ENCODE measurements around the gene FAM98A.
A peak's percentile ranks its signal among the peaks of the same experiment; 100 is the strongest.

The FAM98A gene

DNA sequence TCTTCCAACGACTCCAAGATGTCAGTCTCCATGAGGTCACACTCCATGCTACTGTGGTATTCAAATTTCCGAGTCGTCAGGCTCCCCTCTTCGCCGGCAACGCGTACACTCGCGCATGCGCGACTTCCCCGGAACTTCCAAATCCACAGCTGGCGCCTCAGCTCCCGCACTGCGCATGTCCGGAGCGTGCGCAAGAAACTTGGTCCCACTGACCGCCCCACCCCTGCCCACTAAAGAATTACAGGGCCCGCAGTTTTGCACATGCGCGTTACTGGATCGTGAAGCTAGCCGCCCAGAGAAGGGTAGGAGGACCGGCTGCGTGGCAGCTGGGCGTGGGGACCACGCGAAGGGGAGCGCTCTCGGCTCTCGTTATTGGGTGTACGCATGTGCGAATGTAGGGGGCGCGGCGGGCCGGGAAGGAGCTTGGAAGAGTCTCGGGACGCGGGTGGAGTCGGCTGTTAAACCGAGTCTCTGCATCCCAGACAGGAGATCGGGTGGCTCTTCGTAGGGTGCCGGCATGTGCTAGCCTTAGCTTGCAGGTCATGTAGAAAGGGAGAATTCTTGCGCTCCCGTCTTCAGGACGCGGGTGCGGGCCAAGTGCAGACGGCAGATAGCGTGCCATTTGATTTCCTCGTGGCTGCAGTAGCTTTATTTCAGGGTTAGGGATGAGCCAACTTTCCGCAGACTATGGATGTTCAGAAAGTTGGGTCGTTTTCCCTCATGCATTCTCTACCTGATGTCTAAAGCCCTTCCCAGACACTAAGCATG lies at the start of gene FAM98A:
Gene FAM98A (minus strand): TSS at position 125 of the 768 bp plus-strand sequence. CDS start 78 bp downstream, at position 47.
- peak; percentile 99 for DNase-seq (ENCODE audit: low read depth)

DNA sequence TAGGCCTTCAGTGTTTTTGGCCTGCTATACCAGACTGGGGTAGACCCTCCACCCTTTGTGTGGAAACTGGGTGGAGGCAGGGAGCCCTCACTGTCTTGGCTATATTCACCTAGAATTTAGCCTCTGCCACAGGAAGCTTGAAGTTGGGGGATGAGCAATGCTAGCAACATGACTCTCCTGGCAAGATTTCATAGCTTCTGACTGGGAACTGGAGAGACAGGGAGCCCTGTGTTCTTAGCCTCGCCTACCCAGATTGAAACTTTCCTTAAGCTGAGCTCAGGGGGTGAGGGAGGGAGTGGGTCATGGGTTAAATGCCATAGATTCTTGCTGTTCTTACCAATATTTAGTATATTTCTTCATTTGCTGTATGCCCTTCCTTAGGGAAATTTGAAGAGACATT lies 46.8 kb upstream of the FAM98A start:
- DNase-seq (ENCODE audit: low read depth): no peak

DNA sequence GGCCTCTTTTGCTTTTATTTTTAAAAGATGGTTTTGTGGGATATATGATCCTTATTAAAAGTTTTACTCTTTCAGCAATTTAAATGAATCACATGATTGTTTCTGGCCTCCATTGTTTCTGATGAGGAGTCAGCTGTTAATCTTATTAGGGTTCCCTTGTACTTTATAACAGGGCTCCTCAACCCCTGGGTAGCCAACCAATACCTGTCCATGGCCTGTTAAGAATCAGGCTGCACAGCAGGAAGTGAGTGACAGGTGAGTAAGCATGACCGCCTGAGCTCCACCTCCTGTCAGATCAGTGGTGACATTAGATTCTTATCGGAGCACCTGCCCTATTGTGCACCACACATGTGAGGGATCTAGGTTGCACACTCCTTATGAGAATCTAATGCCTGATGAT lies 45.1 kb upstream of the FAM98A start:
- no peak for DNase-seq (ENCODE audit: low read depth)

DNA sequence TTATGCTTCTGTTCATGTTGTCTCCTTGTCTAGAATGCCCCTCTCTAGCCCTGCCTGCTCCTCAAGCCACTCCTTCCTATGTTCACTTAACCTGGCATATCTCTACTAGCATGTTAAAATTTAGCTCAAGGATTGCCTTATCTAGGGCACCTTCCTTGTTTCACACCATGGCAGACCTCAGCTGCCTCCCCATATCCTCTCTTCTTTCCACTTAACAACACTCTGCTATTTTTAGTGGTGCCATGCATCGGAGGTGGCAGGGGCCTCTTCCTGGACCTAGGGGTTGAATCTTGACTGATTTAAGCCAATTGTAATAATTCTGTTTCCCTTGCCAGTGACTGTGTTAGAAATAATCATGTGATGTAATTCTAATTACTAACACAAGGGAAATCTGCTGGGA lies 36.9 kb upstream of the FAM98A start:
- no peak for DNase-seq (ENCODE audit: low read depth)

DNA sequence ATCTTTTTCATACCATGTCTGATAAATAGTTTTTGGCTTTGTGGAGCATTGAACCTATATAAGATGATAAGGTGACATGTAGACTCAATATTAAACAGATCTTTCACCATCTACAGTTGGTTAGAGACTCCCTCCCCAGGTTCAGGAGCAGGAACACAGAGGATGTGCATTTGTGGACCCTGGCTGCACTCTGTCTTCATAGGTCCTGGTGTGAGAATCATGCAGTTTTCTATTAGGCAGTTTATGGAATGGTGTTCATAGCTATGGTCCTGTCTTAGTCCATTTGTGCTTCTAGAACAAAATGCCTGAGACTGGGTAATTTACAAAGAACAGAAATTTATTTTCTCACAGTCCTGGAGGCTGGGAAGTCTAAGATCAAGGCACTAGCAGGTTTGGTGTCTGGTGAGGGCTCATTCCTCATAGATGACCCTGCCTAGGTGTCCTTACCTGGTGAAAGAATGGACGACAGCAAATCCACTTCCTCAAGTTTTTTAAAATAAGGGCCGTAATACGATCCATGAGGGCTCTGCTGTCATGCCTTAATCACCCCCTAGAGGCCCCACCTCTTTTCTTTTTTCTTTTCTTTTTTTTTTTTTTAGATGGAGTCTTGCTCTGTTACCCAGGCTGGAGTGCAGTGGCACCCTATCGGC lies 35.3 kb upstream of the FAM98A start:
- no peak for DNase-seq (ENCODE audit: low read depth)

DNA sequence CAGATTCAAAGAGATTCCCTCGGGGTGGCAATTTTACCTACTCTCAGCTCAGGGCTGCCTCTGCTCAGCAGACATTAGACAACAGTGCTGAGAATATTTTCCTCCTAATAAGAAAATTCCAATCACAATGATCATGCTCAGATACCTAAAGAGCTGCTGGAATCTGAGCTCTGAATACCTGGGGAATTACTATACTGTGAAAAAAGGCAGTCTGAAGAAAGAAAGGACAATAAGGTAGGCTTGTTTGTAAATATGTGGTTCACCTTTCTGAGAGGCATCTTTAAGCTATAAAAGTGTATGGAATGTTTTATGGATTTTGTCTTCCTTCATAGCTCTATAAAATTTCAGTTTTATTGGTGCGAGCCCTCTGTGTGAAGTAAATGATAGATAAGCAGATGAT lies 34.2 kb upstream of the FAM98A start:
- DNase-seq (ENCODE audit: low read depth): no peak

DNA sequence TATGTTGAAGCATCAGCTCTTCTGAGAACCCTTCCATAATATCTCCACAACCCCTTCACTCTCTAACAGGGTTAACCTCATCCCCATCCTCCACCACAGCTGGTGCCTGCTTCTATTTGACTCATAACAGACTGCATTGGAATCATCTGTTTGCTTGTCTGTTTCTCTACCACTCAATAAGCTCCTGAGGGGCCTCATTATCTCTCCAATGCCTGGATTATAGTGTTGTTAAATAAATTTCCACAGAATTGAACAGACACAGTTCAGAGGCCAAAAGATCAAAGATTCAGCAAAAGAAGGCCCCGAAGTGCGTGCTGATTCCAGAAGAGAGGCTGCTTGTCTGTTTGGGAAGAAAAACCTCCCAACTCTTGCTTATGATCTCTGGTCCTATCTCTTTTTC lies 33.7 kb upstream of the FAM98A start:
- DNase-seq (ENCODE audit: low read depth): no peak

DNA sequence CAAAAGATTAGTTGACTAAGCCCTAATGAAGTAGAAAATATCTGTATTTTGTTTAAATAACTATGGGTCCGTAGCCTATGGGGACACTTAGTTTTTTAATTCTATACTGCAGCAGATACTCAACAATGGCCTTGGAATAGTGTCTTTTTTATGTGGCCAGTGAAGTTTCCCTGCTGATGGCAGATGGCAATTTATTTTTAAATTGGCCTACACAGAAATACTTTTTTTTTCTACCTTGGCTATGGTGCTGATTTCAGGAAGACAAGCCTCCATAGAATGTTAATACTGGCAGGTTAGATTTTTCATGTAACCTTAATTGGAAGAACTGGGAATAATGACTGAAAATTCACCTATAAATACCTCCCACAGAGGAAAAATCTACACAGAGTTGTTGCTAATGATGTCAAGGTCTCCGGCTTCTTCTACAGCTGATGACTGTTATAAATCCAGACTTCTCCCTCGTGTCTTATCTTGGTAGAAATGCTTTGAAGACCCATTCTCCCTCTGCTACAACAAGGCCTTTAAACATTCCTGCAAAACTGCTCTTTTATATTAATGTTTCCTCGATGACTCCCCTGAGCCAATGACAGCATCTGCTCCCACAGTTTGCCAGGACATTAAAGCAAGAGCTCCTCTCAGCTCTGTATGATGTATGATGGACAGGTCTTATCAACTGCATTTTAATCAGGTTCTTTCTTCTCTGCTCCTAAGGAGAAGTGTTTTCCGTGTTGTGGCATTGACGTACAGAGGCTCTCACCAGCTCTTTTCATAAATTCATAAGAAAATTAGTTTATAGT lies 29.1 kb upstream of the FAM98A start:
- DNase-seq (ENCODE audit: low read depth): no peak

DNA sequence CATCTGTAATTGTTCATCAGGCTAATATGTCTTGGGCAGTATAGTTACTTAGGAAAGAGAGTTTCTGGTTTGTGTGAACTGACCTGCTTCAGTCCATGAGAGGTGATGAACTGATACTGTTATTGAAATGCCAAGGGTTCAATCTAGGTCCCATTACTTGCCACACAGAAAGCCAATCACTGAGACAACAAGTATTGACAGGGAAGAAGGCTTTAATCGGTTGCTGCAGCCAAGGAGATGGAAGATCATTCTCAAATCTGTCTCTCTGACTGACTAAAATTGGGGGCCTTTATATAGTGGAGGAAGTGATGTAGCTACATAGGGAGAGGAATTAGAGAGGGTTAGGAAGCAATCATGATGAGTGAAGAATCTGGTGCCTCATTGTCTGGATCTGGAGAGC lies 19.9 kb upstream of the FAM98A start:
- DNase-seq (ENCODE audit: low read depth): no peak

DNA sequence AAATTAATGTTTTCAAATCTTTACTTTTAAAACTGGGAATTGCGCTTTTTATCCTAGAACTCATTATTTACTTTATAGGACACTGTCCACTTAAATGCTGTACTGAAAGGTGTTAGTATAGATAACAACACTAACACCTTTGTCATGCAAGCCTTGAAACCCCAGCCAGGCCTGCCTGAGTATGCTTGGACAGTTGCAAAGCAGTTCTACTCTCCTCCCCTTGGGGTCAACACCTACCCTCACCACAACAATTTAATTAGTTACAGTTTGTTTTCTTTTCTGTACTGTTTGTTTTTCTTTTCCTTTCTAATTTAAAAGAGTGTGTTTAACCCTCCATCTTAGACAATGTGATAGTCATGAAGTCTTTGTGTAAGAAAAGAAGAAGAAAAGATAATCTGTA lies 18.9 kb upstream of the FAM98A start:
- no peak for DNase-seq (ENCODE audit: low read depth)

DNA sequence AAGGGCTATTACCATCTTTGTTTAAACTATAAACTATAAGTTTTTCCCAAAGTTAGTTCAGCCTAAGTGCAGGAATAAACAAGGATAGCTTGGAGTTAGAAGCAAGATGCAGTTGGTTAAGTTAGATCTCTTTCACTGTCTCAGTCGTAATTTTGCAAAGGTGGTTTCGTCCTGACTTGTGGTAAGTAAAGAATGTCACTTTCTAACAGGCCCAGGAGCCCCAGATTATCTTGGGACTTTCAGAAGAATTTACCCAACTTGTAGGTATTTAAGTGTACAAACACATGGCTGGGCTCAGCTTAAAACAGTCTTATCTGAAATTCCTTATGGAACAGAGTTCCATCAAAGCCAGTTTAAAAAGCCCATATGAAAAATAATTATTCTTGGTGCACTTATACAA lies 18.3 kb upstream of the FAM98A start:
- DNase-seq (ENCODE audit: low read depth): no peak

DNA sequence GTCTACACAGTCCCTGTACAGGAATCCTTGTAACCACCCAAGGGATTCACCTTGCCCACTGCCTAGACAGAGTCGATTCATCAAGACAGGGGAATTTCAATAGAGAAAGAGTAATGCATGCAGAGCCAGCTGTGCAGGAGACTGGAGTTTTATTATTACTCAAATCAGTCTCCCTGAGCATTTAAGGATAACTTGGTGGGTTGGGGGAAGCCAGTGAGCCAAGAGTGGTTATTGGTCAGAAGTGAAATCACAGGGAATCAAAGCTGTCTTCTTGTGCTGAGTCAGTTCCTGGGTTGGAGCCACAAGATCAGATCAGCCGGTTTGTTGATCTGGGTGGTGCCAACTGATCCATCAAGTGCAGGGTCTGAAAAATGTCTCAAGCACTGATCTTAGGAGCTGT lies 17.8 kb upstream of the FAM98A start:
- no peak for DNase-seq (ENCODE audit: low read depth)

DNA sequence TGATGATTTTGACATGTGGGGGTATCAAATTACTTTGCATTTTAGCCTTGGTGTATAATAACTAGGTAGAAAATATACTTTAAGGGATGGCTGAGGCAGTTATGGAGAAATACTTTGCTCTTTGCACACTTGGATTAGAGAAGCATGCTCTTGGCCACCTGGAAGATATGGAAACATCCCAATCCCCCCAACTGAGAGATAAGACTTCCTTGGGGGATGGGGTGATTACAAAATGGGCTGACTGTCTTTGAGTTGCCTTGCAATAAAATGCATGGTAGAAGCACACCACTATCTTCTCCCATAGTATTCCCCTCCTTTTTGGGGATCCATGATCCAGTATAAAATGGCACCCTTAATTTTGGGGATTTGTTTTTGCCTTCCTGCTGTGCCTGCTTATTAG lies 15.1 kb upstream of the FAM98A start:
- no peak for DNase-seq (ENCODE audit: low read depth)

DNA sequence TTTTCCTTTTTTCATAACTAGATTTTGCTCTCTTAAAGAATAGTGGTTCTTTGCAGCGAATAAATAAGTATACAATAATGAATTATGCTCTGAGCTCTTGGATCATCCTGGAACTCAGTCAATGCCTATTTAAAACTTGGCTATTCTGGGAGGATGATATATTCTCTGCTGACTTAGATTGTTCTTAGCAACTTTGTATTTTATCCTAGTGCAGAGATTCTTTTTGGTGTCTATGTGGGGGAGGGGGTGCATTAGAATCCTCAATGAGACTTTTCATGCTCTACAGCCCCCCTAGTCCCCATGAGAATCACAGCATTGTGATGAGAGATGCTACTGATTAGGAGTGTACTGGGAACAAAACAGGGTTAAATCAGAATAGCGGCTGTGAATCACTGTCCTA lies 8.8 kb upstream of the FAM98A start:
- no peak for DNase-seq (ENCODE audit: low read depth)

DNA sequence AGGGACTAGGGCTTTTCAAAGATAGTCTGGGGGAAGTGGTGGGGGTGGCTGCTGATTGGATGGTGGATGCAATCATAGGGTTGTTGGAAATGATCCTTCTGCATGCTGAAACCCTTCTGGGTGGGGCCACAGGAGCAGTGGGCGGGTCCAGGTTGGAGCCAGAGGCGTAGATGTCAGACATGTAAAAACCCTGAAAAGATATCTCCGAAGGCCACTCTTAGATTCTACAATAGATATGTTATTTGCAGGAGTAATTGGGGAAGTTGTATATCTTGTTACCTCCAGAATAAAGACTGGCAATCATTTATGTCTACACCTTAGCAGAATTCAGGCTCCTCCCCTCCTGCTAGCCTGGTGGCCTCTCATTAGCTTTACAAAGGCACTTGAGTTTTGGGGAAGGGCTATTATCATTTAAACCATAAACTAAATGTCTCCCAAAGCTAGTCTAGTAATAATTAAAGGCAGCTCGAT lies 8.2 kb upstream of the FAM98A start:
- DNase-seq (ENCODE audit: low read depth): no peak

DNA sequence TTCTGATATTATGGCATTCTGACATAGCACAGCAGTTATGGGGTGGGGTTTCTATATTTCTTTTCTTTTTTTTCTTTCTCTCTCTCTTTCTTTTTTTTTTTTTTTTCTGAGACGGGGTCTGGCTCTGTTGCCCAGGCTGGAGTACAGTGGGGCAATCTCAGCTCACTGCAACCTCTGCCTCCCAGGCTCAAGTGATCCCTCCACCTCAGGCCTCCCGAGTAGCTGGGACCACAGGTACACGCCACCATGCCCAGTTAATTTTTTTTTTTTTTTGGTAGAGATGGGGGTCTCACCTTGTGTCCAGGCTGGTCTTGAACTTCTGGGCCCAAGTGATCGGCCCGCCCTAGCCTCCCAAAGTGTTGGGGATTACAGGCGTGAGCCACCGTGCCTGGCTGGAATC lies 7.5 kb upstream of the FAM98A start:
- DNase-seq (ENCODE audit: low read depth): no peak

DNA sequence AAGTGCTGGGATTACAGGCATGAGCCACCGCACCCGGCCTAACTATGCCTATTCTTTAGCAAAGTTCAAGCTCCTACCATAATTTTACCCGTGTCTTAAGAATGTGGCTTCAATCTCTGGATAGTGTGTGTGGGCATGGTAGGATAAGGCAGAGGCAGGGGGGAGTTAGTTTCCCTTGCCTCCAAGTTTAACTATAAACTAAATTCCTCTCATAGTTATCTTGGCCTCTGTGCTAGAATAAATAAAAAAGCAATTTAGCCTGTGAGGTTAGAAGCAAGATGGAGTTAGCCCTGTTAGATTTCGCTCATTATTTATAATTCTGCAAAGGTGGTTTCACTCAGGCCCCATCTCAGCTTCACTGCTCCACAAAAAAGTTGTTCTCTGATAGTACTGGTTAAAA lies 7.0 kb upstream of the FAM98A start:
- no peak for DNase-seq (ENCODE audit: low read depth)

DNA sequence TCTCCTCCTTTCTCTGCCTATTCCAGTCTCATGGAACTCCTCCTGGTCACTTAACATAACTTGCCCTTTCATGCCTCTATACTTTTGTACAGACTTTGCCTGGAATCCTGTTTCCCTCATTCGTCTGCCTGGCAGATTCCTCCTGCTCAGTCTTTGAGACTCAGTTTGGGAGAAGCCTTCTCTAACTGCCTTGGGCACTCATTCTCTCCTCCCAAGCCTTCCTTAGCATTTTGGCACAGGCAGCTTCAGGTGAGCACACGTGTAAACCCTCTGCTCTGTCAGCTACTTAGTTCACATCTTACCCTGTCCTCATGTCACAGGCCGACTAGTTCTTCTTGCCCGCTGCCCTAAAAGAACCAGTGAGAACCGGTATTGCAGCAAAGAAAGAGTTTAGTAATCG lies 6.0 kb upstream of the FAM98A start:
- DNase-seq (ENCODE audit: low read depth): no peak

DNA sequence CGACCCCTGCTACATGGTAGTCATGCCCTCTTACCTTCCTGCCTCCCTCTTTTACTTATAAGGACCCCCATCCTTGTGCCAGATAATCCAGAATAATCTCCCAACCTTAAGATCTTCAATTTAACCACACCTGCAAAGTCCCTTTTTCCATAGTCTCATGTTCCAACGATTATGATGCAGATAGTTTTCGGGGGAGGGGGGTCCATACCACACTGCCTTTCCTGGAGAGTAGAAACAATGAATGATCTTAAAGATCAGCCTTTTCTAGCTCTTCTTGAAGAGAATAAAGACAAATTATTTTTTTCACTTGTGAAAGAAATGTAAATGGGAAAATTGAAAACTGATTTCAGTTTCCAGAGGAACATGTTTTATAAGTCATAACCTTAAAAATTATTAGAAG lies 4.3 kb upstream of the FAM98A start:
- no peak for DNase-seq (ENCODE audit: low read depth)

DNA sequence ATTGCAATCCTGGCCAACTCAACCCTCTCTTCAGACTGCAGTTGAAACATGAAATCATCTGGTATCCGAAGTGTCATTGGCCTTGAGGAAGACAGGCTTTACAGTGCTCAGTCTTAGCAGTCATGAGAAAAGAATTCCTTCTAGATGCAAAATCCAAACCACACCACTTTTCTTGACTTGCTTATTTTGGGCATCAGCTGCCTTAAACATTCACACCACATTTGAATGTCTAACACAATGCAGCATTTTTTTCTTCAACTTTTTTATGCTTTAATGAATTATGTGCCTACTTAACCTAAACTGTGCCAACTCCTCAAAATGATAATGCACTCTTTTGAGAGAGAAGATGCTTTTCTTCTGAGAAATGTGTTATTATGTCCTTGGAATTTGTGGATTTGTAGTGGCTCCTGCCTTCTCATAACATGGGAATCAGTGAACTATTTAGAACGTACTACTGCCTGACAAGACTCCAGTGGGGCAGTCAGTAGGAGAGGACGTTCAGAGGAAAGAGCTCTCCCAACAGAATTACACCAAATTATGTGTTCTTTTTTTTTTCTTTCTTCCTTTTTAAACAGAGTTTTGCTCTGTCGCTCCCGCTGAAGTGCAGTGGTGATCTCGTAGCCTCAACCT lies 3.2 kb upstream of the FAM98A start:
- DNase-seq (ENCODE audit: low read depth): no peak

DNA sequence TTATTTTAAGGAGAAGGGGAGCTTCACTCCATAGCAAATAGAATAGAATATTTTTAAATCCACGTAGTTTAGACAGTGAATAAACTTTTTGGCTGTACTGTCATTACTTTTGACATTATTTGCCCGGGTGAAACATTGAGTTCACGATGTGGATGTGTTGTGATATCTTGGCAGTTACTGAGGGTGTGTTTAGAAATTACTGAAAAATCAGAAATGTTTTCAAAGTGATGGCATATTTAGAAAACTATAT lies 769 bp upstream of the FAM98A start:
- no peak for DNase-seq (ENCODE audit: low read depth)

DNA sequence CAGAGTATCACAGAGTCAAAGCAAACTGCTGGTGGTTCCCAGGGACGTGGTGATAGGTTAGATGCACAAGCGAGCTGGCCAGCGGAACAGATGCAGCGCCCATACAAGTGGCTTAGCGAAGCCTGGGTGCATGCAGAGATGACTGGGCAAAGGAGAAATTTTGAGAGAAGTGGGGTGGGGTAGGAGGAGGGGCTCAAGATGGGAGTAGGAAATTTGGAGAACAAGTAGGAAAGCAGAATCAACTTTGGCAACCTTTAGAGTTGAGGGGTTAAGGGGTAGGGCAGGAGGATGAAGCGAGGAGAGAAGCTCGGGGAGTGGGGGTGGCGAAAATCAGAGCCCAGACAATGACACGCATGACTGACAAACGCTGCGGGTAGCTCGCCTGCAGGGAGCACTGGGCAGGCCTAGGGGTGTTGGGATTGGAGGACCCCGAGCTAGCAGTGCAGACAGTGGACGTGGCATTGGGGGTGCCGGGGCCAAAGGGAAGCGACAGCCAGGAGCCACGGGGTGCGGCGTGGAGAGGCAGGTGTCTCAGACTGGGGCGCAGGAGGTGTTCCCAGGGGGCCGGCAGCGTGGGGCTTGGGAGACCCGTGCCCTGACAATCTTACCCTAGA lies 431 bp downstream of the FAM98A start:
- peak; percentile 17 for DNase-seq (ENCODE audit: low read depth)

All from activated T-helper 9 cell treated with anti-CD3 and anti-CD28 coated beads, Interleukin-2, amount 50 U/mL, for 16 hours (primary cell).